NCI-H2171 treated with DMSO at 0.1 percent for 48 hours (cell line): ENCODE results near the gene CEP97.
"Not testable (repeated sequence)": the region's sequence is repeated elsewhere in the genome, so short reads cannot be mapped to it uniquely, and the experiment has no call there.

Source experiments
- DNase-seq: peaks from one replicate; lab custom pipeline; 2025; lab: John Stamatoyannopoulos, UW

The CEP97 gene, protein sequence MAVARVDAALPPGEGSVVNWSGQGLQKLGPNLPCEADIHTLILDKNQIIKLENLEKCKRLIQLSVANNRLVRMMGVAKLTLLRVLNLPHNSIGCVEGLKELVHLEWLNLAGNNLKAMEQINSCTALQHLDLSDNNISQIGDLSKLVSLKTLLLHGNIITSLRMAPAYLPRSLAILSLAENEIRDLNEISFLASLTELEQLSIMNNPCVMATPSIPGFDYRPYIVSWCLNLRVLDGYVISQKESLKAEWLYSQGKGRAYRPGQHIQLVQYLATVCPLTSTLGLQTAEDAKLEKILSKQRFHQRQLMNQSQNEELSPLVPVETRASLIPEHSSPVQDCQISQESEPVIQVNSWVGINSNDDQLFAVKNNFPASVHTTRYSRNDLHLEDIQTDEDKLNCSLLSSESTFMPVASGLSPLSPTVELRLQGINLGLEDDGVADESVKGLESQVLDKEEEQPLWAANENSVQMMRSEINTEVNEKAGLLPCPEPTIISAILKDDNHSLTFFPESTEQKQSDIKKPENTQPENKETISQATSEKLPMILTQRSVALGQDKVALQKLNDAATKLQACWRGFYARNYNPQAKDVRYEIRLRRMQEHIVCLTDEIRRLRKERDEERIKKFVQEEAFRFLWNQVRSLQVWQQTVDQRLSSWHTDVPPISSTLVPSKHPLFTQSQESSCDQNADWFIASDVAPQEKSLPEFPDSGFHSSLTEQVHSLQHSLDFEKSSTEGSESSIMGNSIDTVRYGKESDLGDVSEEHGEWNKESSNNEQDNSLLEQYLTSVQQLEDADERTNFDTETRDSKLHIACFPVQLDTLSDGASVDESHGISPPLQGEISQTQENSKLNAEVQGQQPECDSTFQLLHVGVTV

GRCh38 chr3:101724329-101725193 is at the start of gene CEP97:
TSS of gene CEP97 (plus strand) at chr3:101724614. CDS start at chr3:101724677, 63 bp downstream.
- peak; percentile 99 for DNase-seq

GRCh38 chr3:101675709-101676215 is 48.7 kb upstream of the CEP97 start:
- DNase-seq, result no peak

DNA sequence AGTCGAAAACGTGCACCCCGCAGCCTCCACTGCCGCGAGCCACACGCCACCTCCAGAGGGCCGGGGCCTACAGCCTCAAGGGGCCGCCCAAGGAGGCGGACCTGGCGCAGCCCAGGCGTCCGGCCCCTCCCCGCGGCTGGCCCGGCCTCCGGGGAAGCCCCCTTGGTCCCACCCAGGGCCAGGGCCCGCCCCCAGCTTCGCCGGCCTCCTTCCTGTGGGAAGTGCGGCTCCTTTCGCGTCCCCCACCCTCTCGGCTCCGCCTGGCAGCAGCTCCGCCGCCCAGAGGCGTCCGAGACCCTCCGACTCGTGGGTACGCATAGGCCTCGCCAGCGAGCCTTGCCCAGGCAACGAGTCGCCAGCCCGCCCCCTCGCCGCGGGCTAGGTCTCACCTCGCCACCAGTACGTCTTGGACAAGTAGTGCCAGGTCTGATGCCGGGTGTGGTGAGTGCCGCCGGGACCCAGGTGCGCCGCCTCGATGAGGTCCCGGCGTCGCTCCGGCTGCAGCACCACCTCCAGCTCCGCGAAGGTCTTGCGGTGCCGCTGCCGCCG is 48.1 kb upstream of the CEP97 start:
- no peak for DNase-seq

- no peak for DNase-seq
Observed at GRCh38 chr3:101676765-101677435, 47.5 kb upstream of the CEP97 start, which contains the start of gene ZBTB11. TSS of gene ZBTB11 (minus strand) at chr3:101677132. CDS start at chr3:101676914, 218 bp downstream.

DNA sequence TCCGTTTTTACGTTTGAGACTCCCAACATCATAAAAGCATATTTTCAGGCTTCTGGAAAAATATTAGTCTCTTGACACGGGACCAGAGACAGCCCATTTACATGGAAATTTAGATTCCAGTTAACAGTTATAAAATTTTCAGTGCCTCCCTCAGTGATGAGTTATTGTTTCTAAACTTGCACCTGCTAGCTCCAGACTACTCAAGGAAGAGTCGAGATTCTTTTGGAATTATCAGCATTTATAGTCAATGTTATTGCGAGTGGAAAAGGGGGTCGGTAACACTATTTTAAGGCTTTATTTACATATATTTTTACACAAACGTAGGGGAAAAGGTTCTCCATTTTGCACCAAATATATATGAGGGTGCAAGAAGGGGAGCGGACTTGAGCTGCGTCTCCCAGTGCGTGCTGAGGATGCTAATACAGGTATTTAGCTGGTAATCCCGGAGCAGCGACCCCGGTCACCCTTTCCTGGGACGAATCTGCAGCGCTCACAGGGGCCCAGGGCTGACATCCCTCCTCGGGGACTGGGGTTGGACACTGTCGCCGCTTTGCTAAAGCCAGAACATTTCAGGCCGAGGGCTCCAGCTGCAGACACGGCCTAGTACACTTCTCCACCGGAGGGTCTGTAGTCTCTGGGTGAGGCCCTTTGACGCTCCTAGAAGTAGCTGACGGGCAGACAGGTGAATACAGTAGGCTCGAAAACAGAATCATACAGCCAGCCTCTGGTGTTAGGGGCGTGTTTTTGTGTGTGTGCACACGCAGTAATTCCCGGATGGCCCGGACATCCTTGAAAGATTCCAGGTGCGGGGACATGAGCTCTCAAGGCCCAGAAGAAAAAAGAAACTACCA is 46.8 kb upstream of the CEP97 start:
- no peak for DNase-seq

DNA sequence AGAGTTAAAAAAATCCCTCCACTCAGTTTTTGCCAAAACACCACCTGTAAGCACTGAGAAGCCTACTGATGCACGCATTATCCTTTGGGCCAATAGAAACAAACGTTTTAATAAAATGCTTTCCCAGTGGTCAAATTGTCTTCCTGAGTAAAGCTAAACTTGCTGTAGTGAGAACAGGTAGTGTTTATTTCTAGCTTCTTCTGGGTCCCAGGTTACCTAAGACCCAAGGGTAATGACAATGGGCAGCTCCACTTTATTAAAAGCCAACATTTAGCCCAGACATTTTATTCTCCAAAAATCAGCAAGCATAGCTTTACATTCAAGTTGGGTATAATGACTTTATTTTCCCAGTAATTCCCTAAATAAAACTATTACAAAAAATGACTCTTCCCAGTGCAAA is 45.6 kb upstream of the CEP97 start:
- not testable (repeated sequence) for DNase-seq

DNA sequence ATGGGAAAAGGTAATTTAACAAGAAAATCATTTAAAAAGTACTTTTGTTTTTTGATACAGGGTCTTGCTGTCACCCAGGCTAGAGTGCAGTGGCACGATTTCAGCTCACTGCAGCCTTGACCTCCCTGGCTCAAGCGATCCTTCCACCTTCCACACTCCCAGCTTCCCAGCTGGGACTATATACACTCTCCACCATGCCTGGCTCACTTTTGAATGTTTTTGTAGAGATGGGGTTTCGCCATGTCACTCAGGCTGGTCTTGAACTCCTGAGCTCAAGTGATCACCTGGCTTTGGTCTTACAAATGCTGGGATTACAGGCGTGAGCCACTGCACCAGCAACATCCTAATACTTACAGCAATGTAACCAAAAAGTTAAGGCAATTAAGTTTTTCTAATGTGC is 43.9 kb upstream of the CEP97 start:
- DNase-seq, result no peak

- DNase-seq, result no peak
Observed at GRCh38 chr3:101685050-101685400, 39.4 kb upstream of the CEP97 start.

DNA sequence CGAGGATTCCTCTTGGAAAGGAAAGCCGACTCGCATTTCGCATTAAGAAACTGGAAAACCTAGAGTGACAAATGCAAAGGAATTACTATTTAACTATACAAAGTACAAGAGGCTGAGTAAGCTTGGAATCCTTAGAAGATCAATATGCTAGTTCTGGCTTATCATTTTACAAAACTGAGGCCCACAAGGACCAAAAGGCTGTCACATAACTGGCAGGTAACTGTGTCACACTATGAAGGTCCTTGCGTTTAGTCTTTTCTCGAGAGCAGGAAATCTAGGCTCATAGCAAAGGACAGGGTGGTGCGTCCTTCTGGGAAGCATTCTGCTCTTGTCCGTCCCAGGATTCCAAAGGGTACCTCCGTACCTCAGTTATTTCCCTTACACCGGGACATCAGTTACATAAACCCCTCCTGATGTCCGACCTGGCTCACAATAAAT is 38.5 kb upstream of the CEP97 start:
- DNase-seq, result no peak

GRCh38 chr3:101687142-101687931 is 37.1 kb upstream of the CEP97 start:
- DNase-seq, result no peak

- DNase-seq, result no peak
Observed at GRCh38 chr3:101689286-101689685, 35.1 kb upstream of the CEP97 start.

DNA sequence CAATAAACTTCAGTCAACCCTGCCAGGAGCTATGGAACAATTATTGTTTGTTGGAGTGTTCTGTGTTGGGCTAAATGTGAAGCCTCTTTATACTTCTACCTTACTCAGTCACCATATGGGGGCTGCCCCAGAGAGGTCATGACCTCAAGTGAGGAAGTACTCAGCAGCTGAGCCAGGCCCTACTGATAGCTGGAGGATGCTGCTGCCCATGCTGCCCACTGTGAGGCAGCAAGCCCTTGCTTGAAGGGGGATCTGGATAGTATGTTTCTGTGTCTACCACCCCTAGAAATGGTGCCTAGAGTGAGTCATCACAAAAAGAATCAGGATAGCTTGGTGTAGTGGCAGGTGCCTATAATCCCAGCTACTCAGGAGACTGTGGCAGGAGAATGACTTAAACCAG is 33.4 kb upstream of the CEP97 start:
- DNase-seq, result no peak

- not testable (repeated sequence) for DNase-seq
Observed at GRCh38 chr3:101691685-101692671, 32.4 kb upstream of the CEP97 start.

GRCh38 chr3:101693540-101693939 is 30.9 kb upstream of the CEP97 start:
- not testable (repeated sequence) for DNase-seq

DNA sequence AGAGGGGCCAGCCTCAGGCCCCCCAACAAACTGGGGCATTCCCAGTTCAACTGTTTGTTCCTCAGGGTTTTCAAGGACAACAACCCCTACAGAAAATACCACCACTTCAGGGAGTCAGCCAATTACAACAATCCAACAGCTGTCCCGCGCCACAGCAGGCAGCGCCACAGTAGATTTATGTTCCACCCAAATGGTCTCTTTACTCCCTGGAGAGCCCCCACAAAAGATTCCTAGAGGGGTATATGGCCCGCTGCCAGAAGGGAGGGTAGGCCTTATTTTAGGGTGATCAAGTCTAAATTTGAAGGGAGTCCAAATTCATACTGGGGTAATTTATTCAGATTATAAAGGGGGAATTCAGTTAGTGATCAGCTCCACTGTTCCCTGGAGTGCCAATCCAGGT is 29.6 kb upstream of the CEP97 start:
- not testable (repeated sequence) for DNase-seq

DNA sequence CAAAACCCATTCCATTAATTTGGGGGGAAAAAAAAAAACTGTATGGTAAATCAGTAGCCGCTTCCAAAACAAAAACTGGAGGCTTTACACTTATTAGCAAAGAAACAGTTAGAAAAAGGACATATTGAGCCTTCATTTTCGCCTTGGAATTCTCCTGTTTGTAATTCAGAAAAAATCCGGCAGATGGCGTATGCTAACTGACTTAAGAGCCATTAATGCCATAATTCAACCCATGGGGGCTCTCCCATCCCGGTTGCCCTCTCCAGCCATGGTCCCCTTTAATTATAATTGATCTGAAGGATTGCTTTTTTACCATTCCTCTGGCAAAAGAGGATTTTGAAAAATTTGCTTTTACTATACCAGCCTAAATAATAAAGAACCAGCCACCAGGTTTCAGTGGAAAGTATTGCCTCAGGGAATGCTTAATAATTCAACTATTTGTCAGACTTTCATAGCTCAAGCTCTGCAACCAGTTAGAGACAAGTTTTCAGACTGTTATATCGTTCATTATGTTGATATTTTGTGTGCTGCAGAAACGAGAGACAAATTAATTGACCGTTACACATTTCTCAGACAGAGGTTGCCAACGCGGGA is 28.5 kb upstream of the CEP97 start:
- DNase-seq, result no peak
